Endothelial cell of umbilical vein (primary cell): ENCODE results near the gene NSUN4. TPM values are rescaled to one million over a fixed set of nuclear protein-coding genes. Genes with fewer than 3 reads are reported as not detected.

Source experiments
- BruUV-seq: library from RNA; stranded (reverse); fragments of 400-500 nt; replicated peaks from 2 replicates; lab custom pipeline; 2021; lab: Mats Ljungman, UMichigan
- CTCF ChIA-PET: fragments of 300-600, 350-600 bp; sonication (Branson Sonifier 250); formaldehyde crosslinking; loops from one replicate; lab custom pipeline; 2021; ENCODE audit warnings: antibody characterized with exemption, inconsistent platforms; lab: Charles Lee
- POLR2A ChIA-PET: fragments of 300-600, 350-600 bp; sonication (Branson Sonifier 250); formaldehyde crosslinking; loops from one replicate; lab custom pipeline; 2021; ENCODE audit warnings: antibody characterized with exemption, inconsistent platforms; lab: Charles Lee
- DNase-seq: peaks from one replicate; pipeline ENCODE4 v3.0.0-alpha.2; 2011; ENCODE audit warnings: low read depth, low spot score
- FAIRE-seq: peaks from 2 replicates; lab custom pipeline; 2011; peaks lifted over from hg19 to GRCh38; lab: Jason Lieb, UNC
- H2AFZ ChIP-seq: 2 replicates; pipeline ENCODE4 v1.6.0; 2012; ENCODE audit warnings: low read depth, low read length, control low read depth, inconsistent platforms
- H3K27ac ChIP-seq: 2 replicates; pipeline ENCODE4 v1.5.1; 2011; ENCODE audit warnings: low read depth, mild to moderate bottlenecking, control low read depth, low read length, moderate library complexity; ENCODE audit not compliant: insufficient read depth
- H3K27me3 ChIP-seq, 2 experiments: 2 replicates each; pipeline versions ENCODE4 v1.6.0 to v1.6.1; 2011; ENCODE audit warnings: low read length in 2 of 2, mixed read lengths in 1 of 2; ENCODE audit not compliant: control insufficient read depth in 2 of 2, insufficient read depth in 2 of 2
- H3K36me3 ChIP-seq, 2 experiments: 2 replicates in 1 of 2; 3 replicates in 1 of 2; pipeline ENCODE4 v1.5.1; 2011; ENCODE audit warnings: low read length in 2 of 2, mild to moderate bottlenecking in 1 of 2, moderate library complexity in 1 of 2; ENCODE audit not compliant: control insufficient read depth in 2 of 2, insufficient read depth in 2 of 2; ENCODE audit errors: extremely low read depth in 1 of 2
- H3K4me1 ChIP-seq: 3 replicates; pipeline ENCODE4 v1.5.1; 2011; ENCODE audit warnings: mild to moderate bottlenecking, low read length; ENCODE audit not compliant: control insufficient read depth, insufficient read depth; ENCODE audit errors: extremely low read depth
- H3K4me2 ChIP-seq: 2 replicates; pipeline ENCODE4 v1.6.1; 2011; ENCODE audit warnings: low read length, control low read depth, mixed read lengths; ENCODE audit not compliant: insufficient read depth
- H3K4me3 ChIP-seq, 3 experiments: fragments of 200-600 bp in 1 of 3; sonication (generic), shearing (Covaris generic) in 1 of 3; replicated peaks in 1 of 3; 2 replicates each; pipeline ENCODE4 v1.5.1; 2011 to 2016; ENCODE audit warnings: control low read depth in 3 of 3, low read length in 3 of 3, mild to moderate bottlenecking in 2 of 3, inconsistent platforms in 1 of 3, low read depth in 1 of 3, moderate library complexity in 1 of 3; ENCODE audit not compliant: insufficient read depth in 1 of 3
- H3K79me2 ChIP-seq: 2 replicates; pipeline ENCODE4 v1.6.0; 2012; ENCODE audit warnings: low read length, inconsistent platforms; ENCODE audit not compliant: control insufficient read depth, insufficient read depth
- H3K9ac ChIP-seq: replicated peaks from 2 replicates; pipeline ENCODE3; 2011; ENCODE audit warnings: low read length, control low read depth; ENCODE audit not compliant: insufficient read depth; ENCODE audit errors: extremely low read depth
- H3K9me1 ChIP-seq: replicated peaks from 3 replicates; pipeline ENCODE4 v1.6.0; 2011; ENCODE audit warnings: mild to moderate bottlenecking, low read length; ENCODE audit not compliant: control insufficient read depth, insufficient read depth; ENCODE audit errors: extremely low read depth
- H3K9me3 ChIP-seq: replicated peaks from 2 replicates; pipeline ENCODE4 v1.5.1; 2012; ENCODE audit warnings: low read length, inconsistent platforms; ENCODE audit not compliant: control insufficient read depth, insufficient read depth
- H4K20me1 ChIP-seq: replicated peaks from 2 replicates; pipeline ENCODE3; 2011; ENCODE audit warnings: mild to moderate bottlenecking, low read length; ENCODE audit not compliant: control insufficient read depth, insufficient read depth; ENCODE audit errors: extremely low read depth
- EZH2 ChIP-seq: IDR thresholded peaks from 2 replicates; pipeline ENCODE4 v1.6.1; 2012; ENCODE audit warnings: borderline replicate concordance, low read depth, mild to moderate bottlenecking, moderate library complexity, low read length, inconsistent platforms; ENCODE audit not compliant: severe bottlenecking
- FOS ChIP-seq: IDR thresholded peaks from 2 replicates; pipeline ENCODE4 v1.6.1; 2011; ENCODE audit warnings: mild to moderate bottlenecking, low read length, moderate library complexity, borderline replicate concordance; ENCODE audit not compliant: insufficient read depth
- GATA2 ChIP-seq: IDR thresholded peaks from 2 replicates; pipeline ENCODE4 v1.7.0; 2011; ENCODE audit warnings: low read depth, mild to moderate bottlenecking, moderate library complexity, mixed read lengths, low read length; ENCODE audit not compliant: insufficient read length, insufficient read depth
- JUN ChIP-seq: IDR thresholded peaks from 2 replicates; pipeline ENCODE4 v1.6.1; 2011; ENCODE audit warnings: borderline replicate concordance, low read depth; ENCODE audit not compliant: insufficient read length, insufficient read depth
- MYC ChIP-seq: IDR thresholded peaks from one replicate; pipeline ENCODE4 v1.6.1; 2011; ENCODE audit warnings: mild to moderate bottlenecking, low read depth, low read length
- POLR2A ChIP-seq: IDR thresholded peaks from 2 replicates; pipeline ENCODE4 v1.6.1; 2012; ENCODE audit warnings: low read depth, mild to moderate bottlenecking, control low read depth, low read length
- POLR2AphosphoS5 ChIP-seq: IDR thresholded peaks from 2 replicates; pipeline ENCODE4 v1.6.1; 2012; ENCODE audit warnings: low read depth, mild to moderate bottlenecking, control low read depth, low read length, moderate library complexity; ENCODE audit not compliant: insufficient read depth
- dilution Hi-C: fragments of 300-500 bp; cut with MboI; formaldehyde crosslinking; loops from one replicate; pipeline ENCODE4 v1.15.0; 2019; ENCODE audit warnings: low sequenced_read_pairs; ENCODE audit not compliant: extremely low pct_ligation_motif_present
- intact Hi-C: fragments of 100-400 bp; cut with micrococcal nuclease; formaldehyde crosslinking; loops from one replicate; pipeline ENCODE4 v1.10.0; 2022
- polyA plus RNA-seq, 4 experiments: library from polyadenylated mRNA; depleted of rRNA in 3 of 4; stranded (reverse) in 3 of 4; unstranded in 1 of 4; fragments of >200 nt; gene quantifications; 2 replicates each; pipeline versions ENCODE4 v1.2.1 to v1.2.3, GENCODE V29; 2011 to 2012; ENCODE audit warnings: missing spikeins in 1 of 4
- total RNA-seq: library from RNA; stranded (reverse); gene quantifications from 2 replicates; pipeline ENCODE4 v1.2.3, GENCODE V29; 2021
- TF ChIP-seq, protein P1 (sequence below): IDR thresholded peaks from 2 replicates; pipeline ENCODE4 v1.6.1; 2011; ENCODE audit not compliant: insufficient read depth, insufficient read length
- TF ChIP-seq, protein P2 (sequence below), 2 donors: IDR thresholded peaks; 1 replicate in 1 of 2; 2 replicates in 1 of 2; pipeline ENCODE4 v1.5.1; 2011; ENCODE audit warnings: low read length in 2 of 2, mild to moderate bottlenecking in 2 of 2, moderate library complexity in 2 of 2, control low read depth in 1 of 2, inconsistent platforms in 1 of 2, low read depth in 1 of 2; ENCODE audit not compliant: insufficient read depth in 1 of 2; ENCODE audit errors: extremely low read depth in 1 of 2

NSUN4 gene
- total and polyA plus RNA-seq, 2 donors (not counting 3 experiments of a cell fraction or from before 2014, with no cell fraction given): 21.6 to 23.4 TPM

DNA sequence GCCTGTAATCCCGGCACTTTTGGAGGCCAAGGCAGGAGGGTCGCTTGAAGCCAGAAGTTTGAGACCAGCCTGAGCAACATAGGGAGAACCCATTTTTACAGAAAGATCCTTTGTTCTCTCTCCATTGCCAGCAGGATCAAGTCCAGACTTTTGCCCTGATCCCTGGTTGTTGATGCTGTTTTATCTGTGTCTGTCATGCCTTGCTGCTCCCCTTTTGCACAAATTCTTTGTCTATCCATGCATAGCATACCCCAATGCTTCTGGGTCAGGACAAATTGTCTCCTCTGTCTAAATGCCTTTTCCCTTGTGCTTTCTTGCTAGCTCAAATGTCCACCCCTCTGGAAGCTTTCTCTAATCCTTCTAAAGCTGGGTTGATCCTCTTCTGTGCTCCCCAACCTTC, 28.2 kb downstream of the NSUN4 start:
- intact Hi-C loops (no loop called here), dilution Hi-C loops (no loop called here)
- Histone ChIP-seq H3K4me3 (no peak overlapping the region), H3K4me1 (no peaks in the 10 kb centered on the region), H3K4me2 (no peak overlapping the region), H3K9me3 (no peaks in the 10 kb centered on the region), H3K79me2 (no peaks in the 10 kb centered on the region), H3K9me1 (no peaks in the 10 kb centered on the region), H3K27ac (no peak overlapping the region), H3K36me3 (peaks cover 5 to 9% of the 10 kb centered on the region in 2 experiments), H4K20me1 (no peaks in the 10 kb centered on the region), H2AFZ (no peak overlapping the region), H3K9ac (no peak overlapping the region), H3K27me3 (no peaks in the 10 kb centered on the region)
- ChIA-PET CTCF (interaction anchor here (1.3 kb wide), 1 partner anchor 157 kb away, joined by 3 read pairs; no protein-coding TSS in a partner anchor), POLR2A (no interaction called here)
- TF ChIP-seq JUN: no peak
- no peak for TF ChIP-seq GATA2
- TF ChIP-seq, protein P1, sequence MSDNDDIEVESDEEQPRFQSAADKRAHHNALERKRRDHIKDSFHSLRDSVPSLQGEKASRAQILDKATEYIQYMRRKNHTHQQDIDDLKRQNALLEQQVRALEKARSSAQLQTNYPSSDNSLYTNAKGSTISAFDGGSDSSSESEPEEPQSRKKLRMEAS: no peak
- TF ChIP-seq MYC: no peak
- no peak for TF ChIP-seq POLR2A
- no peak for TF ChIP-seq FOS
- no peak for TF ChIP-seq POLR2AphosphoS5
- TF ChIP-seq, protein P2, sequence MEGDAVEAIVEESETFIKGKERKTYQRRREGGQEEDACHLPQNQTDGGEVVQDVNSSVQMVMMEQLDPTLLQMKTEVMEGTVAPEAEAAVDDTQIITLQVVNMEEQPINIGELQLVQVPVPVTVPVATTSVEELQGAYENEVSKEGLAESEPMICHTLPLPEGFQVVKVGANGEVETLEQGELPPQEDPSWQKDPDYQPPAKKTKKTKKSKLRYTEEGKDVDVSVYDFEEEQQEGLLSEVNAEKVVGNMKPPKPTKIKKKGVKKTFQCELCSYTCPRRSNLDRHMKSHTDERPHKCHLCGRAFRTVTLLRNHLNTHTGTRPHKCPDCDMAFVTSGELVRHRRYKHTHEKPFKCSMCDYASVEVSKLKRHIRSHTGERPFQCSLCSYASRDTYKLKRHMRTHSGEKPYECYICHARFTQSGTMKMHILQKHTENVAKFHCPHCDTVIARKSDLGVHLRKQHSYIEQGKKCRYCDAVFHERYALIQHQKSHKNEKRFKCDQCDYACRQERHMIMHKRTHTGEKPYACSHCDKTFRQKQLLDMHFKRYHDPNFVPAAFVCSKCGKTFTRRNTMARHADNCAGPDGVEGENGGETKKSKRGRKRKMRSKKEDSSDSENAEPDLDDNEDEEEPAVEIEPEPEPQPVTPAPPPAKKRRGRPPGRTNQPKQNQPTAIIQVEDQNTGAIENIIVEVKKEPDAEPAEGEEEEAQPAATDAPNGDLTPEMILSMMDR (IDR thresholded peaks at IDR 0.05; ENCODE audit: extremely low read depth in 1 of 2, insufficient read depth in 1 of 2, low read depth in 1 of 2, low read length in 2 of 2): no peak
- no peak for TF ChIP-seq EZH2
- BruUV-seq: no TSS peak
- DNase-seq: no peak
- no peak for FAIRE-seq
